Stimulated activated naive CD4-positive, alpha-beta T cell (primary cell): Measurements from ENCODE around the gene PM20D2.

Experiments
- DNase-seq, 6 experiments: peaks; one replicate each; lab custom pipeline; 2025; lab: John Stamatoyannopoulos, UW

PM20D2 gene

DNA sequence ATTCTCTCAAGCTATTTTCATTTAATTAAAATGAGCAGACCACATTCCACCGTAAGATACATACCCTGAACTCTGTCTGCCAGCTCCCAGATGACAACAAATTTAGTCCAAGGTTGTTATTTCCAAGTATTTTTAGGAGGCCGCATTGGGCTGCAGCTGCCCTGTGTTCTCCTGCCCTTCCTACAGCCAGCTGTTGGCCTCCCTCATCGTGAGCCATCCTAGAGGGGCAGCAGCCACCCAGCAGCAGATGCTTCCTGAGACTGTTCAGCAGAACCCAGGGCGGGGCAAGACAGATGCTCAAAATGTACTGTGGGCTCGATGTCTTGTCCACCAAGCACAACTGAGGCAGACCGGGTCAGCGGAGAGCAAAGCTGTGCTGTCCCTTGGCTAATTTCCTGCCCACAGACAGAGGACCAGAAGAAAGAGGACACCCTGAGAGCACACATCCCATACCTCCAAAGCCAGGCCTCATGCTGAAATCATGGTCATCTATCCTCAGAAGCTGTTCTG is 54.9 kb downstream of the PM20D2 start:
- no peak for DNase-seq

GRCh38 chr6:89204096-89204495 is 58.2 kb downstream of the PM20D2 start:
- no peak for DNase-seq

DNA sequence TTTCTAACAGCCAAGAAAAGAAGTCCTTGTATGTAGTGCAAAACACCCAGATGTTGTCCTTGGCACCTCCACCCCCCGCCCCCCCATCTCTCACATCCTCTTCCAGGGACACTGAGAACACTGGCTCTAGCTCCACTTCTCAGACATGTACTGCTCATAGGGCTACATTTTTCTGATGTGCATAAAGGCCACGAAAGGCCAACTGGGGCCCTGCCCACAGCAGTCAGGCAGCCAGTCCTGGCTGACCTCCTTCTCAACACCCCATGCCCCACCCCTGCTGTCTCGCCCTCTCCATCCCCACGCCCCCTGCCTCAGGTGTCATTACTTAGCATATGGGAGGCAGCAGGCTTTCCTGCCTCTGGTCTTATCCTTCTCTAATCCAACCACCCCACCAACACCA is 60.0 kb downstream of the PM20D2 start:
- DNase-seq, result no peak

- DNase-seq, result no peak
Observed at GRCh38 chr6:89208551-89208950, 62.7 kb downstream of the PM20D2 start.

- DNase-seq, result no peak
Observed at GRCh38 chr6:89209457-89209856, 63.6 kb downstream of the PM20D2 start.

- no peak for DNase-seq
Observed at GRCh38 chr6:89212472-89212871, 66.6 kb downstream of the PM20D2 start.

GRCh38 chr6:89214197-89214596 is 68.3 kb downstream of the PM20D2 start:
- DNase-seq, result no peak
